Psoas muscle (tissue), 8 donors: ENCODE measurements around the gene BMP6. TPM values are rescaled to one million over a fixed set of nuclear protein-coding genes. Genes with fewer than 3 reads are reported as not detected.

Source experiments
- ATAC-seq, 4 donors: fragments of 200-7000 bp; cut with Tn5 transposase; one replicate each; pipeline ENCODE4 v1.9.1; 2020; ENCODE audit warnings: moderate library complexity in 3 of 4, mild to moderate bottlenecking in 2 of 4
- DNase-seq, 2 donors: peaks; one replicate each; pipeline ENCODE4 v3.0.0-alpha.2; 2020
- H3K27ac ChIP-seq: fragments of 200-600 bp; one replicate; pipeline ENCODE4 v1.8.0; 2022
- H3K27me3 ChIP-seq, 3 donors: fragments of 200-600 bp in 1 of 3; one replicate each; pipeline versions ENCODE4 v1.6.1 to v1.8.0; 2013 to 2022; ENCODE audit warnings: low read length in 2 of 3, mild to moderate bottlenecking in 2 of 3, moderate library complexity in 1 of 3; ENCODE audit not compliant: insufficient read depth in 3 of 3
- H3K36me3 ChIP-seq, 2 donors: fragments of 200-600 bp in 1 of 2; one replicate each; pipeline versions ENCODE4 v1.6.1 to v1.8.0; 2013 to 2022; ENCODE audit warnings: low read depth in 1 of 2, mild to moderate bottlenecking in 1 of 2, moderate library complexity in 1 of 2; ENCODE audit not compliant: insufficient read depth in 1 of 2
- H3K4me1 ChIP-seq: fragments of 200-600 bp; one replicate; pipeline ENCODE4 v1.8.0; 2022
- H3K4me3 ChIP-seq: fragments of 200-600 bp; one replicate; pipeline ENCODE4 v1.8.0; 2022; ENCODE audit warnings: mild to moderate bottlenecking
- H3K9me3 ChIP-seq: fragments of 200-600 bp; one replicate; pipeline ENCODE4 v1.8.0; 2022
- CTCF ChIP-seq: fragments of 200-600 bp; IDR thresholded peaks from one replicate; pipeline ENCODE4 v1.8.0; 2022; ENCODE audit warnings: antibody characterized with exemption
- WGBS, 3 donors: extraction: QIAGEN DNeasy Blood & Tissue Kit; methylation state at CpG; one replicate each; pipeline versions ENCODE4 v1.1.6 to v1.1.7; 2013; 5-methylcytosine and 5-hydroxymethylcytosine counted together
- intact Hi-C, 2 donors: fragments of 100-400 bp; cut with DNase I; formaldehyde crosslinking; loops; one replicate each; pipeline versions ENCODE4 v1.11.0 to v1.14.2; 2022
- polyA plus RNA-seq, 3 donors: library from polyadenylated mRNA; stranded (reverse); fragments of 200-250 nt; gene quantifications; one replicate each; pipeline ENCODE4 v1.2.3, GENCODE V29; 2013
- total RNA-seq, 4 donors: library from RNA; stranded (reverse); fragmentation: NEBNext Ultra II Directional in 2 of 4; extraction: Animal tissue kit (Norgen Biotek cat#: 25700) in 2 of 4; gene quantifications; one replicate each; pipeline versions ENCODE4 v1.2.1 to v1.2.4, GENCODE V29; 2021 to 2023
- donor health status: healthy with polysubstance abuse.
- donor health status: DM: no; HTN: no; CAD: no; lungs with moderate emphysema.
- donor health status: Bipolar disorder and iron deficiency.
- donor health status: healthy.
- donor health status: DM: yes; HTN: yes; CAD: no.
- donor health status: DM: no; HTN: no; CAD: no.
- donor health status: DM: no; HTN: no; CAD: no.
- donor health status: DM: yes; HTN: yes; CAD: no.

The BMP6 gene
- total and polyA plus RNA-seq, 7 donors, result 0.96 to 4.9 (median 3.4) TPM

GRCh38 chr6:7899889-7900213 is 174.0 kb downstream of the BMP6 start:
- H3K27me3 ChIP-seq, result no peaks in the 10 kb centered on the region
- no peak overlapping the region for H3K27ac ChIP-seq
- 47 to 55% (median 49%) methylated on average over 4 of the region's 4 CpGs for WGBS, 3 donors
- H3K36me3 ChIP-seq, result peaks cover 9 to 88% of the 10 kb centered on the region in 2 donors
- no peak for TF ChIP-seq CTCF
- no peaks in the 10 kb centered on the region for H3K9me3 ChIP-seq
- DNase-seq, result no peak
- H3K4me3 ChIP-seq, result no peak overlapping the region
- intact Hi-C loops, result no loop called here
- H3K4me1 ChIP-seq, result peaks cover 17% of the 10 kb centered on the region
- ATAC-seq, result peak in 2 of 4 donors; percentile 46 to 57

GRCh38 chr6:7900621-7901020 is 174.7 kb downstream of the BMP6 start:
- WGBS, 3 donors, result 87 to 93% (median 93%) methylated on average over 2 of the region's 2 CpGs
- DNase-seq (no peak), ATAC-seq (no peak)
- peaks cover 9 to 81% of the 10 kb centered on the region in 2 donors for H3K36me3 ChIP-seq
- intact Hi-C loops, result no loop called here
- no peaks in the 10 kb centered on the region for H3K9me3 ChIP-seq
- TF ChIP-seq CTCF, result no peak
- H3K4me1 ChIP-seq, result peaks cover 24% of the 10 kb centered on the region
- H3K27ac ChIP-seq, result no peak overlapping the region
- no peaks in the 10 kb centered on the region for H3K27me3 ChIP-seq
- H3K4me3 ChIP-seq, result no peak overlapping the region

- Histone ChIP-seq H3K4me3 (no peak overlapping the region), H3K27me3 (no peaks in the 10 kb centered on the region), H3K27ac (no peak overlapping the region), H3K9me3 (no peaks in the 10 kb centered on the region), H3K4me1 (peaks cover 24% of the 10 kb centered on the region), H3K36me3 (peaks cover 9 to 76% of the 10 kb centered on the region in 2 donors)
- 90 to 96% (median 95%) methylated on average over 9 of the region's 9 CpGs for WGBS, 3 donors
- ATAC-seq, result no peak
- no peak for TF ChIP-seq CTCF
- intact Hi-C loops, result no loop called here
- DNase-seq, result no peak
Observed at GRCh38 chr6:7901056-7901455, 175.2 kb downstream of the BMP6 start.

GRCh38 chr6:7901780-7902179 is 175.9 kb downstream of the BMP6 start:
- Histone ChIP-seq H3K4me3 (no peak overlapping the region), H3K36me3 (peaks cover 9 to 69% of the 10 kb centered on the region in 2 donors), H3K9me3 (no peaks in the 10 kb centered on the region), H3K27ac (no peak overlapping the region), H3K4me1 (peaks cover 24% of the 10 kb centered on the region), H3K27me3 (no peaks in the 10 kb centered on the region)
- 62 to 73% (median 68%) methylated on average over 4 of the region's 4 CpGs for WGBS, 3 donors
- intact Hi-C loops, result no loop called here
- TF ChIP-seq CTCF, result no peak
- ATAC-seq (no peak), DNase-seq (no peak)

GRCh38 chr6:7902221-7902620 is 176.3 kb downstream of the BMP6 start:
- Histone ChIP-seq H3K36me3 (peaks cover 9 to 65% of the 10 kb centered on the region in 2 donors), H3K4me1 (peaks cover 24% of the 10 kb centered on the region), H3K4me3 (no peak overlapping the region), H3K27me3 (no peaks in the 10 kb centered on the region), H3K9me3 (no peaks in the 10 kb centered on the region), H3K27ac (no peak overlapping the region)
- TF ChIP-seq CTCF, result no peak
- intact Hi-C loops, result no loop called here
- 87 to 89% (median 88%) methylated on average over 8 of the region's 8 CpGs for WGBS, 3 donors
- no peak for ATAC-seq
- DNase-seq, result no peak
